ENCODE measurements around the gene TAB2.

Gene TAB2

GRCh38 chr6:149414821-149415220 is 97.3 kb downstream of the TAB2 start:
- peaks cover 20% of the 10 kb centered on the region for H3K36me3 ChIP-seq (ENCODE audit: control insufficient read depth, insufficient read depth, low read length)
- H3K9me3 ChIP-seq (ENCODE audit: control insufficient read depth, insufficient read depth, low read depth, low read length), result no peaks in the 10 kb centered on the region
- no peaks in the 10 kb centered on the region for H3K27me3 ChIP-seq (ENCODE audit: control insufficient read depth, insufficient read depth, low read length)
- no peaks in the 10 kb centered on the region for H3K4me1 ChIP-seq (ENCODE audit: control insufficient read depth, insufficient read depth, low read length)
- no peak overlapping the region for H3K27ac ChIP-seq (ENCODE audit: low read depth, low read length)
- H3K9ac ChIP-seq (ENCODE audit: low read length), result no peak overlapping the region
- H3K4me3 ChIP-seq (ENCODE audit: low read depth, low read length), result no peak overlapping the region

- Histone ChIP-seq H3K9me3 (ENCODE audit: control insufficient read depth, insufficient read depth, low read depth, low read length) (no peaks in the 10 kb centered on the region), H3K4me3 (ENCODE audit: low read depth, low read length) (no peak overlapping the region), H3K9ac (ENCODE audit: low read length) (no peak overlapping the region), H3K27me3 (ENCODE audit: control insufficient read depth, insufficient read depth, low read length) (no peaks in the 10 kb centered on the region), H3K36me3 (ENCODE audit: control insufficient read depth, insufficient read depth, low read length) (no peaks in the 10 kb centered on the region), H3K27ac (ENCODE audit: low read depth, low read length) (no peak overlapping the region), H3K4me1 (ENCODE audit: control insufficient read depth, insufficient read depth, low read length) (peaks cover 8% of the 10 kb centered on the region; the same call in 1 of the 2 replicates)
These were observed 102.3 kb downstream of the TAB2 start for GRCh38 chr6:149419696-149420404.

- H3K4me1 ChIP-seq (ENCODE audit: control insufficient read depth, insufficient read depth, low read length), result peaks cover 8% of the 10 kb centered on the region; the same call in 1 of the 2 replicates
- no peaks in the 10 kb centered on the region for H3K27me3 ChIP-seq (ENCODE audit: control insufficient read depth, insufficient read depth, low read length)
- H3K36me3 ChIP-seq (ENCODE audit: control insufficient read depth, insufficient read depth, low read length), result no peaks in the 10 kb centered on the region
- H3K4me3 ChIP-seq (ENCODE audit: low read depth, low read length), result no peak overlapping the region
- H3K9ac ChIP-seq (ENCODE audit: low read length), result no peak overlapping the region
- H3K9me3 ChIP-seq (ENCODE audit: control insufficient read depth, insufficient read depth, low read depth, low read length), result no peaks in the 10 kb centered on the region
- H3K27ac ChIP-seq (ENCODE audit: low read depth, low read length), result no peak overlapping the region
These were observed 103.6 kb downstream of the TAB2 start for GRCh38 chr6:149421132-149421531.

GRCh38 chr6:149422581-149422980 is 105.1 kb downstream of the TAB2 start:
- no peaks in the 10 kb centered on the region for H3K9me3 ChIP-seq (ENCODE audit: control insufficient read depth, insufficient read depth, low read depth, low read length)
- H3K4me3 ChIP-seq (ENCODE audit: low read depth, low read length), result no peak overlapping the region
- H3K9ac ChIP-seq (ENCODE audit: low read length), result no peak overlapping the region
- peaks cover 8% of the 10 kb centered on the region; the same call in 1 of the 2 replicates for H3K4me1 ChIP-seq (ENCODE audit: control insufficient read depth, insufficient read depth, low read length)
- H3K27ac ChIP-seq (ENCODE audit: low read depth, low read length), result no peak overlapping the region
- no peaks in the 10 kb centered on the region for H3K27me3 ChIP-seq (ENCODE audit: control insufficient read depth, insufficient read depth, low read length)
- H3K36me3 ChIP-seq (ENCODE audit: control insufficient read depth, insufficient read depth, low read length), result no peaks in the 10 kb centered on the region

GRCh38 chr6:149423964-149424440 is 106.5 kb downstream of the TAB2 start:
- Histone ChIP-seq H3K36me3 (ENCODE audit: control insufficient read depth, insufficient read depth, low read length) (no peaks in the 10 kb centered on the region), H3K9ac (ENCODE audit: low read length) (no peak overlapping the region), H3K9me3 (ENCODE audit: control insufficient read depth, insufficient read depth, low read depth, low read length) (no peaks in the 10 kb centered on the region), H3K27ac (ENCODE audit: low read depth, low read length) (no peak overlapping the region), H3K4me3 (ENCODE audit: low read depth, low read length) (no peak overlapping the region), H3K4me1 (ENCODE audit: control insufficient read depth, insufficient read depth, low read length) (peaks cover 8% of the 10 kb centered on the region; the same call in 1 of the 2 replicates), H3K27me3 (ENCODE audit: control insufficient read depth, insufficient read depth, low read length) (no peaks in the 10 kb centered on the region)

- H3K4me3 ChIP-seq (ENCODE audit: low read depth, low read length), result no peak overlapping the region
- H3K36me3 ChIP-seq (ENCODE audit: control insufficient read depth, insufficient read depth, low read length), result no peaks in the 10 kb centered on the region
- no peak overlapping the region for H3K27ac ChIP-seq (ENCODE audit: low read depth, low read length)
- H3K9me3 ChIP-seq (ENCODE audit: control insufficient read depth, insufficient read depth, low read depth, low read length), result no peaks in the 10 kb centered on the region
- H3K27me3 ChIP-seq (ENCODE audit: control insufficient read depth, insufficient read depth, low read length), result no peaks in the 10 kb centered on the region
- H3K4me1 ChIP-seq (ENCODE audit: control insufficient read depth, insufficient read depth, low read length), result peaks cover 8% of the 10 kb centered on the region; the same call in 1 of the 2 replicates
- no peak overlapping the region for H3K9ac ChIP-seq (ENCODE audit: low read length)
These were observed 107.7 kb downstream of the TAB2 start for GRCh38 chr6:149425224-149425623.

GRCh38 chr6:149425754-149426153 is 108.2 kb downstream of the TAB2 start:
- no peaks in the 10 kb centered on the region for H3K9me3 ChIP-seq (ENCODE audit: control insufficient read depth, insufficient read depth, low read depth, low read length)

GRCh38 chr6:149428606-149429005 is 111.1 kb downstream of the TAB2 start:
- H3K4me3 ChIP-seq (ENCODE audit: low read depth, low read length), result no peak overlapping the region
- H3K9me3 ChIP-seq (ENCODE audit: control insufficient read depth, insufficient read depth, low read depth, low read length), result no peaks in the 10 kb centered on the region
- peaks cover 7% of the 10 kb centered on the region; the same call in 1 of the 2 replicates for H3K4me1 ChIP-seq (ENCODE audit: control insufficient read depth, insufficient read depth, low read length)
- no peaks in the 10 kb centered on the region for H3K36me3 ChIP-seq (ENCODE audit: control insufficient read depth, insufficient read depth, low read length)
- H3K9ac ChIP-seq (ENCODE audit: low read length), result no peak overlapping the region
- H3K27ac ChIP-seq (ENCODE audit: low read depth, low read length), result no peak overlapping the region
- H3K27me3 ChIP-seq (ENCODE audit: control insufficient read depth, insufficient read depth, low read length), result no peaks in the 10 kb centered on the region

More at GRCh38 chr6:149425754-149426153, 108.2 kb downstream of the TAB2 start:
- Histone ChIP-seq H3K27me3 (ENCODE audit: control insufficient read depth, insufficient read depth, low read length) (no peaks in the 10 kb centered on the region), H3K9ac (ENCODE audit: low read length) (no peak overlapping the region), H3K4me1 (ENCODE audit: control insufficient read depth, insufficient read depth, low read length) (peaks cover 8% of the 10 kb centered on the region; the same call in 1 of the 2 replicates), H3K36me3 (ENCODE audit: control insufficient read depth, insufficient read depth, low read length) (no peaks in the 10 kb centered on the region), H3K27ac (ENCODE audit: low read depth, low read length) (no peak overlapping the region), H3K4me3 (ENCODE audit: low read depth, low read length) (no peak overlapping the region)

- no peak overlapping the region for H3K4me3 ChIP-seq (ENCODE audit: low read depth, low read length)
- no peak overlapping the region for H3K27ac ChIP-seq (ENCODE audit: low read depth, low read length)
- no peaks in the 10 kb centered on the region for H3K36me3 ChIP-seq (ENCODE audit: control insufficient read depth, insufficient read depth, low read length)
- H3K27me3 ChIP-seq (ENCODE audit: control insufficient read depth, insufficient read depth, low read length), result no peaks in the 10 kb centered on the region
- no peaks in the 10 kb centered on the region for H3K4me1 ChIP-seq (ENCODE audit: control insufficient read depth, insufficient read depth, low read length)
- H3K9ac ChIP-seq (ENCODE audit: low read length), result no peak overlapping the region
- H3K9me3 ChIP-seq (ENCODE audit: control insufficient read depth, insufficient read depth, low read depth, low read length), result no peaks in the 10 kb centered on the region
These were observed 112.2 kb downstream of the TAB2 start for GRCh38 chr6:149429427-149430360.

- no peaks in the 10 kb centered on the region for H3K27me3 ChIP-seq (ENCODE audit: control insufficient read depth, insufficient read depth, low read length)
- H3K9ac ChIP-seq (ENCODE audit: low read length), result no peak overlapping the region
- H3K4me1 ChIP-seq (ENCODE audit: control insufficient read depth, insufficient read depth, low read length), result no peaks in the 10 kb centered on the region
- H3K9me3 ChIP-seq (ENCODE audit: control insufficient read depth, insufficient read depth, low read depth, low read length), result no peaks in the 10 kb centered on the region
- no peak overlapping the region for H3K4me3 ChIP-seq (ENCODE audit: low read depth, low read length)
- H3K27ac ChIP-seq (ENCODE audit: low read depth, low read length), result no peak overlapping the region
- no peaks in the 10 kb centered on the region for H3K36me3 ChIP-seq (ENCODE audit: control insufficient read depth, insufficient read depth, low read length)
These were observed 114.6 kb downstream of the TAB2 start for GRCh38 chr6:149431905-149432775.
